Adrenal gland (tissue), 12 donors: ENCODE results near the gene TDRD9. TPM values are rescaled to one million over a fixed set of nuclear protein-coding genes. Genes with fewer than 3 reads are reported as not detected.

Experiments used
- DNase-seq, 7 donors: peaks; one replicate each; pipeline ENCODE4 v3.0.0-alpha.2; 2019 to 2020
- H3K27ac ChIP-seq, 5 donors: fragments of 200-600 bp; sonication (generic) in 4 of 5; 1 replicate in 3 of 5; 2 replicates in 2 of 5; pipeline versions ENCODE4 v1.5.1 to v1.8.0; 2016 to 2020; ENCODE audit warnings: mild to moderate bottlenecking in 1 of 5
- H3K27me3 ChIP-seq: fragments of 200-600 bp; 2 replicates; pipeline ENCODE4 v1.8.0; 2021
- H3K36me3 ChIP-seq, 2 donors: fragments of 200-600 bp; replicated peaks in 1 of 2; 1 replicate in 1 of 2; 2 replicates in 1 of 2; pipeline versions ENCODE4 v1.5.1 to v1.8.0; 2018 to 2022
- H3K4me1 ChIP-seq, 2 donors: fragments of 200-600 bp; replicated peaks in 1 of 2; 1 replicate in 1 of 2; 2 replicates in 1 of 2; pipeline versions ENCODE4 v1.5.1 to v1.8.0; 2018 to 2021
- H3K4me3 ChIP-seq, 4 donors: fragments of 200-600 bp; sonication (generic) in 3 of 4; one replicate each; pipeline ENCODE4 v1.5.1; 2016 to 2018
- H3K9me3 ChIP-seq, 3 donors: fragments of 200-600 bp; sonication (generic) in 1 of 3; replicated peaks in 1 of 3; 1 replicate in 2 of 3; 2 replicates in 1 of 3; pipeline versions ENCODE4 v1.5.1 to v1.8.0; 2016 to 2021
- CTCF ChIP-seq, 6 experiments: fragments of 450-650 bp in 4 of 6; fragments of 200-600 bp in 2 of 6; sonication (generic) in 1 of 6; IDR thresholded peaks; 1 replicate in 5 of 6; 2 replicates in 1 of 6; pipeline versions ENCODE4 v1.5.1 to v1.8.0; 2016 to 2021; ENCODE audit warnings: antibody characterized with exemption in 6 of 6, mild to moderate bottlenecking in 2 of 6, moderate library complexity in 1 of 6
- POLR2A ChIP-seq, 2 donors: fragments of 450-650 bp; IDR thresholded peaks; one replicate each; pipeline ENCODE4 v1.6.1; 2017; ENCODE audit warnings: antibody characterized with exemption in 2 of 2, mild to moderate bottlenecking in 2 of 2, moderate library complexity in 1 of 2
- WGBS, 4 donors: extraction: QIAGEN DNeasy Blood & Tissue Kit in 2 of 4; methylation state at CpG; one replicate each; pipeline versions ENCODE4 v1.1.5 to v1.1.7; 2013 to 2017; 5-methylcytosine and 5-hydroxymethylcytosine counted together
- intact Hi-C, 2 donors: fragments of 100-400 bp; cut with DNase I; formaldehyde crosslinking; loops; one replicate each; pipeline versions ENCODE4 v1.14.1 to v1.15.0; 2022 to 2023
- polyA plus RNA-seq, 3 donors: library from polyadenylated mRNA; stranded (reverse); fragments of 200-250 nt in 2 of 3; fragments of 350-450 nt in 1 of 3; fragmentation: Illumina TruSeq in 1 of 3; extraction: RNeasy Lipid Tissue Mini Kit (QIAGEN cat#74804) in 1 of 3; gene quantifications; one replicate each; pipeline ENCODE4 v1.2.3, GENCODE V29; 2013 to 2014
- total RNA-seq, 9 donors: library from RNA; depleted of rRNA in 4 of 9; stranded (reverse); fragments of >200 nt in 4 of 9; fragments of 120-200 nt in 1 of 9; fragmentation: NEBNext Ultra II Directional in 1 of 9; extraction: Animal tissue kit (Norgen Biotek cat#: 25700) in 1 of 9; gene quantifications; one replicate each; pipeline versions ENCODE4 v1.1.0 to v1.2.4, GENCODE V29; 2013 to 2023
- donor health status: healthy with polysubstance abuse.
- donor health status: Bipolar disorder and iron deficiency.
- donor health status: DM: yes; HTN: yes; CAD: no.
- donor health status: DM: no; HTN: no; CAD: no.
- donor health status: DM: no; HTN: no; CAD: no.
- donor health status: DM: yes; HTN: yes; CAD: no.

Gene TDRD9
- total and polyA plus RNA-seq, 12 donors = 0.06 to 7.8 (median 3.0) TPM

GRCh38 chr14:104014764-104015163, 86.5 kb downstream of the TDRD9 start:
- Histone ChIP-seq H3K4me3 (no peak overlapping the region), H3K27ac (no peak overlapping the region), H3K9me3 (no peaks in the 10 kb centered on the region), H3K4me1 (peaks cover 0 to 4% of the 10 kb centered on the region in 2 donors), H3K36me3 (no peaks in the 10 kb centered on the region), H3K27me3 (no peaks in the 10 kb centered on the region)
- 92 to 95% (median 94%) methylated on average over 5 of the region's 5 CpGs for WGBS, 4 donors
- no peak for DNase-seq
- no peak for TF ChIP-seq POLR2A (IDR thresholded peaks at IDR 0.05)
- TF ChIP-seq CTCF (IDR thresholded peaks at IDR 0.05) = no peak
- intact Hi-C loops = no loop called here

DNA sequence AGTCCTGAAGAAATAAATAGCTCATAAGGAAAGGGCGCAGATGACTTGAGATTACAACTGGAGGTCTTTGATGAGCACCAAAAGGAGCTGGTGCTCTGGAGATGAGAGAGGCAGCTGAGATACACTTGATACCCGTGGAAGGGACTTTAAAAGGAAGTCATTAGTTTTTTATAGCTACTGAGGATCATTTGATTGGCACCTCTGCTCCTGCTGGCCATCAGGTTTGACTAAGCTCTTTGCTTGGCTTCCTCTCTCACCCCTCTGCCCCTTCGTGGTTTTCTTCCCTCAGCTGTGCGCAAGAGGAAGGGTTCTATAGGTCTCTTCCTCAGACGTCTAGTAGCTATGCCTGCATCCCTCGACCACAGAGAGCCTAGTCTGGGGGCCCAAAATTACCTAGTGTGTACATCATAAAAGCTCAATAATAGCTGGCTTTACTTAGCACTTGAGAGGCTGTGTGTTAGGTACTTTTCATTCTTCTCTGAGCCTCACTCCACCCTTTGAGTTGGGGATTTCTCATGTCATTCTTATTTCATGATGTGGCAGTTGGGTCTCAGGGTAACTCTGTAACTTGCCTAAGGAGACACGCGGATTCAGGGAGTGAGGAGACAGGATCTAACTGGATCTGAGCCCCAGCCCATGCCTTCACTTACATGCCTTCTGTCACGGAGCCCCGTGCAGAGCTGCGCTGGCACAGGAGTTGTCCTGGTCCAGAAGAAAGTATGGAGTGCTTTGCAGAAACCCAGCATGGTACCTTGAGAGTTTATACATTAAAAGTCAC, 88.8 kb downstream of the TDRD9 start:
- Histone ChIP-seq H3K36me3 (no peaks in the 10 kb centered on the region), H3K4me3 (no peak overlapping the region), H3K9me3 (no peaks in the 10 kb centered on the region), H3K4me1 (peaks cover 0 to 3% of the 10 kb centered on the region in 2 donors), H3K27me3 (no peaks in the 10 kb centered on the region), H3K27ac (no peak overlapping the region)
- intact Hi-C loops = no loop called here
- no peak for DNase-seq
- WGBS, 4 donors = 73 to 84% (median 80%) methylated on average over 11 of the region's 11 CpGs
- no peak for TF ChIP-seq POLR2A (IDR thresholded peaks at IDR 0.05)
- TF ChIP-seq CTCF (IDR thresholded peaks at IDR 0.05) = no peak

DNA sequence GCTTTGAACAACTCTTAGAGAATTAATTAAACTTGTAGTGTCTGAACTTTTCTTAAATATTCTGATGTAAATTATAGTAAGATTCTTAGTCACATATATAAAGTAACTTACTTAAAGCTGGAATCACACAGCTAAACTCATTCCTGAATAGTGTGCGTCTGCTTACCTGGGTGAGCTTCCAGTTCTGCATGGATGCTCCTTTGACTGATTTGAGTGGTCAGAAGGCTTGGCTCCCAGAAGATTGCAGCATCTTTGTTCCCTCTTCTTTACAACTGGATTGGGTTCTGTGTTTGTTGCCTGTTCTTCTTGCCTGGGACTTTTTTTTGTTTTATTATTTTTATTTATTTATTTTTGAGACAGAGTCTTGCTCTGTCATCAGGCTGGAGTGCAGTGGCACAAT, 90.8 kb downstream of the TDRD9 start:
- no peak for TF ChIP-seq CTCF (IDR thresholded peaks at IDR 0.05)
- TF ChIP-seq POLR2A (IDR thresholded peaks at IDR 0.05) = no peak
- 88 to 93% (median 90%) methylated on average over 1 of the region's 1 CpG for WGBS, 4 donors
- Histone ChIP-seq H3K36me3 (no peaks in the 10 kb centered on the region), H3K4me1 (peaks cover 0 to 7% of the 10 kb centered on the region in 2 donors), H3K4me3 (no peak overlapping the region), H3K9me3 (no peaks in the 10 kb centered on the region), H3K27ac (no peak overlapping the region), H3K27me3 (no peaks in the 10 kb centered on the region)
- intact Hi-C loops = no loop called here
- DNase-seq = no peak

DNA sequence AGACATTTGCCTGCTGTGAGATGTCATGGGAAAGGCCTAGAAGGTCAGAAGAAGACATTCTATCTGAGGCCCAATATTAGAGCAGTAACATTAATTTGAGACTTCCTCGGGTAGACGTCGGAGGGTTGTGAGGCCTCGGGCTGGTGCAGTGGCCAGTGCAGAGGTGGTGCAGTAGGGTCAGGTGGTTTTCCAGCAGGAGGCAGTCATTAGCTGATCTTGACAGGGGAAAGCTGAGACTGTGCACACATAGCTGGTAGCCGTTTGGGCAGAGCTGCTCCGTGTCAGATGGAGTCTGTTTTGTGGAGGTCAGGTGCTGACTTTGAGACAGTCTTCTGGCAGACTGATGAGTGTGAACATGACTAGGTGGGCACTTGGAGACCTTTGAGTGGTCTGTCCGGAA, 91.5 kb downstream of the TDRD9 start:
- no peaks in the 10 kb centered on the region for H3K36me3 ChIP-seq
- DNase-seq = no peak
- no peak for TF ChIP-seq POLR2A (IDR thresholded peaks at IDR 0.05)
- no peak overlapping the region for H3K4me3 ChIP-seq
- H3K27ac ChIP-seq = no peak overlapping the region
- WGBS, 4 donors = 60 to 82% (median 75%) methylated on average over 7 of the region's 7 CpGs
- peaks cover 0 to 7% of the 10 kb centered on the region in 2 donors for H3K4me1 ChIP-seq
- no peaks in the 10 kb centered on the region for H3K27me3 ChIP-seq
- H3K9me3 ChIP-seq = no peaks in the 10 kb centered on the region
- intact Hi-C loops = no loop called here

GRCh38 chr14:104020471-104020870, 92.2 kb downstream of the TDRD9 start:
- Histone ChIP-seq H3K27ac (no peak overlapping the region), H3K9me3 (no peaks in the 10 kb centered on the region), H3K4me3 (no peak overlapping the region), H3K36me3 (no peaks in the 10 kb centered on the region), H3K4me1 (peaks cover 0 to 7% of the 10 kb centered on the region in 2 donors), H3K27me3 (no peaks in the 10 kb centered on the region)
- intact Hi-C loops = no loop called here
- TF ChIP-seq POLR2A (IDR thresholded peaks at IDR 0.05) (no peak), CTCF (IDR thresholded peaks at IDR 0.05) (no peak)
- DNase-seq = no peak
- 85 to 89% (median 86%) methylated on average over 9 of the region's 9 CpGs for WGBS, 4 donors
